ENCODE results near the gene BOC. TPM values are rescaled to one million over a fixed set of nuclear protein-coding genes. Genes with fewer than 3 reads are reported as not detected.

BOC gene
- total RNA-seq, 1 donor from 2014 or later, result 22.4 TPM

DNA sequence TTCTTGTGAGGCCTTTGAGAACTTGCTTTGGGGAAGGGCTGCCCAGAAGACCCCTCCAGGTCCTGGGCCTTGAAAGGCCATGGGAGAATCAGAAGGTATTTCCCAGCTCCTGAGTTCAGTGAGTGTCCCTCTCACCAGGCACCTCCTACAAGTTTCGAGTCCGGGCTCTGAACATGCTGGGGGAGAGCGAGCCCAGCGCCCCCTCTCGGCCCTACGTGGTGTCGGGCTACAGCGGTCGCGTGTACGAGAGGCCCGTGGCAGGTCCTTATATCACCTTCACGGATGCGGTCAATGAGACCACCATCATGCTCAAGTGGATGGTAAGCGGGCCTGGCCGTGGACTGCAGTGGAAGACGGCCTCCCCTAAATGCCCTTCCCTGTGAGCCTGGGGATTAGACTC lies 68.3 kb downstream of the BOC start:
- Mint-ChIP-seq H3K36me3 (ENCODE audit: unreplicated experiment) (peaks cover 35% of the 10 kb centered on the region), H3K4me1 (ENCODE audit: unreplicated experiment) (peaks cover 32% of the 10 kb centered on the region), H3K27me3 (ENCODE audit: unreplicated experiment) (no peaks in the 10 kb centered on the region), H3K27ac (ENCODE audit: unreplicated experiment) (no peak overlapping the region), H3K9me3 (ENCODE audit: unreplicated experiment) (no peaks in the 10 kb centered on the region), H3K4me3 (ENCODE audit: unreplicated experiment) (no peak overlapping the region)
- no peak for DNase-seq (ENCODE audit: extremely low spot score, unreplicated experiment)
- TF ChIP-seq, protein P1, sequence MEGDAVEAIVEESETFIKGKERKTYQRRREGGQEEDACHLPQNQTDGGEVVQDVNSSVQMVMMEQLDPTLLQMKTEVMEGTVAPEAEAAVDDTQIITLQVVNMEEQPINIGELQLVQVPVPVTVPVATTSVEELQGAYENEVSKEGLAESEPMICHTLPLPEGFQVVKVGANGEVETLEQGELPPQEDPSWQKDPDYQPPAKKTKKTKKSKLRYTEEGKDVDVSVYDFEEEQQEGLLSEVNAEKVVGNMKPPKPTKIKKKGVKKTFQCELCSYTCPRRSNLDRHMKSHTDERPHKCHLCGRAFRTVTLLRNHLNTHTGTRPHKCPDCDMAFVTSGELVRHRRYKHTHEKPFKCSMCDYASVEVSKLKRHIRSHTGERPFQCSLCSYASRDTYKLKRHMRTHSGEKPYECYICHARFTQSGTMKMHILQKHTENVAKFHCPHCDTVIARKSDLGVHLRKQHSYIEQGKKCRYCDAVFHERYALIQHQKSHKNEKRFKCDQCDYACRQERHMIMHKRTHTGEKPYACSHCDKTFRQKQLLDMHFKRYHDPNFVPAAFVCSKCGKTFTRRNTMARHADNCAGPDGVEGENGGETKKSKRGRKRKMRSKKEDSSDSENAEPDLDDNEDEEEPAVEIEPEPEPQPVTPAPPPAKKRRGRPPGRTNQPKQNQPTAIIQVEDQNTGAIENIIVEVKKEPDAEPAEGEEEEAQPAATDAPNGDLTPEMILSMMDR (IDR thresholded peaks at IDR 0.05), result no peak

DNA sequence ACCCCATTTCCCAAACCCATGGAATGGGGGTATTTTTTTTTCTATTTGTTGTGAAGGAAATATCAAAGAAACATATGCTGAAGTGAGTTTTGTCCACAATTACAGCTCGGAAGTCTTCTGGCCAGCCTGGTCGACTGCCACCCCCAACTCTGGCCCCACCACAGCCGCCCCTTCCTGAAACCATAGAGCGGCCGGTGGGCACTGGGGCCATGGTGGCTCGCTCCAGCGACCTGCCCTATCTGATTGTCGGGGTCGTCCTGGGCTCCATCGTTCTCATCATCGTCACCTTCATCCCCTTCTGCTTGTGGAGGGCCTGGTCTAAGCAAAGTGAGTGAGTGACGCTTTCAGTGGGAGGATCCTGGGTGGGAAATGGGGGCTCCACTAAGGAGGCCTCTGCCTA lies 71.9 kb downstream of the BOC start:
- TF ChIP-seq, protein P1 (IDR thresholded peaks at IDR 0.05), result no peak
- peaks cover 16% of the 10 kb centered on the region for H3K4me1 Mint-ChIP-seq (ENCODE audit: unreplicated experiment)
- H3K36me3 Mint-ChIP-seq (ENCODE audit: unreplicated experiment), result peaks cover 37% of the 10 kb centered on the region
- H3K27me3 Mint-ChIP-seq (ENCODE audit: unreplicated experiment), result no peaks in the 10 kb centered on the region
- no peak overlapping the region for H3K4me3 Mint-ChIP-seq (ENCODE audit: unreplicated experiment)
- H3K9me3 Mint-ChIP-seq (ENCODE audit: unreplicated experiment), result no peaks in the 10 kb centered on the region
- no peak overlapping the region for H3K27ac Mint-ChIP-seq (ENCODE audit: unreplicated experiment)
- no peak for DNase-seq (ENCODE audit: extremely low spot score, unreplicated experiment)

DNA sequence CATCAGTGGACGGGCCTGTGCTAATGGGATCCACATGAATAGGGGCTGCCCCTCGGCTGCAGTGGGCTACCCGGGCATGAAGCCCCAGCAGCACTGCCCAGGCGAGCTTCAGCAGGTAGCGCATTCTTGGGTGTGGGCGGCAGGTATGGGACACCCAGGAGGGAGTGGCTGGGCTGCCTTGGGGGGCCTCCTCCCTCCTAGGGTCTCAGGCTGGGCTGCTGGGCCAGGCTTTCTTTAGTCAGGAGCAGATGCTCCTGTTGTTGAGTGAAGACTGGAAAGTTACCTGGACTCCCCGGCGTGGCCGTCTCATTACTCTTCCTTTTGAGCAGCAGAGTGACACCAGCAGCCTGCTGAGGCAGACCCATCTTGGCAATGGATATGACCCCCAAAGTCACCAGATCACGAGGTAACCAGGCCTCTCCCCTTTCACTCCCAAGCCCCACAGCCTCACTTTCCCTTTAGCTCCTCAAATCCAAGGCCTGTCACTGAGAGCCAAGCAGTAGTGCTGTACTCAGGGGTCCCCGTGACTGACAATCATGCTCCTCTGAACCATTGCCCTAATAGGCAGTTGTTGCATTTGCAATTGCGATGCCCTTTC lies 73.2 kb downstream of the BOC start:
- H3K27me3 Mint-ChIP-seq (ENCODE audit: unreplicated experiment), result no peaks in the 10 kb centered on the region
- H3K9me3 Mint-ChIP-seq (ENCODE audit: unreplicated experiment), result no peaks in the 10 kb centered on the region
- no peak overlapping the region for H3K4me3 Mint-ChIP-seq (ENCODE audit: unreplicated experiment)
- peaks cover 16% of the 10 kb centered on the region for H3K4me1 Mint-ChIP-seq (ENCODE audit: unreplicated experiment)
- peaks cover 34% of the 10 kb centered on the region for H3K36me3 Mint-ChIP-seq (ENCODE audit: unreplicated experiment)
- H3K27ac Mint-ChIP-seq (ENCODE audit: unreplicated experiment), result no peak overlapping the region
- TF ChIP-seq, protein P1 (IDR thresholded peaks at IDR 0.05), result no peak
- no peak for DNase-seq (ENCODE audit: extremely low spot score, unreplicated experiment)

DNA sequence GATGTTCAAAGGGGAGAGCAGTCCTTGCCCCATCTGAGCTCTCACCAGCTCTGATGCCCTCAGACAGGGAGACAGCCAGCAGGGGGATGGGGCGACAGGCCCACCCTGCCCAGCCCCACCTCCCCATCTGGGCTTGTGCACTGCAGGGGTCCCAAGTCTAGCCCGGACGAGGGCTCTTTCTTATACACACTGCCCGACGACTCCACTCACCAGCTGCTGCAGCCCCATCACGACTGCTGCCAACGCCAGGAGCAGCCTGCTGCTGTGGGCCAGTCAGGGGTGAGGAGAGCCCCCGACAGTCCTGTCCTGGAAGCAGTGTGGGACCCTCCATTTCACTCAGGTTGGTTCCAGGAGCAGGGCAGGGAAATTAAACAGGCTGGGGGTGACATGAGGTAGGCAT lies 73.9 kb downstream of the BOC start:
- Mint-ChIP-seq H3K36me3 (ENCODE audit: unreplicated experiment) (peaks cover 34% of the 10 kb centered on the region), H3K9me3 (ENCODE audit: unreplicated experiment) (no peaks in the 10 kb centered on the region), H3K4me1 (ENCODE audit: unreplicated experiment) (peaks cover 16% of the 10 kb centered on the region), H3K27ac (ENCODE audit: unreplicated experiment) (no peak overlapping the region), H3K27me3 (ENCODE audit: unreplicated experiment) (no peaks in the 10 kb centered on the region), H3K4me3 (ENCODE audit: unreplicated experiment) (no peak overlapping the region)
- no peak for DNase-seq (ENCODE audit: extremely low spot score, unreplicated experiment)
- TF ChIP-seq, protein P1 (IDR thresholded peaks at IDR 0.05), result no peak

DNA sequence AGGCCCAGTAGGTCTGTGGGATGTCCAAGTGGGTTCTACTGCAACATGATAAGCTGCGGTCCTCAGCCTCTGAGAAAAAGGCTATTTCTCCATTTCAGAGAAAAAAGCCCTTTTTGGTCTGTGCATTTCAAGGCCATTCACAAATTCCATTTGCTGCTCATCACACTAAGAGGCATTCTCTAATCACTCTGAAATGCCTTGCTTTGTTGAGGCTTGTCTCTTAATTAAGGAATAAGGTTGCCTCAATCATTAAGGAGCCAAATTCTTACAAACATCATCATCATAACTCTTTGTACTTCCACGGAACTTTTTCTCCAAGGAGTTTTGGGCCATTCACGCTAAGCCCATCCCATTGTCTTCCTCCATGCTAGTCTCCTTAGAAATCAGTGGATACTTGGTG lies 74.4 kb downstream of the BOC start:
- H3K9me3 Mint-ChIP-seq (ENCODE audit: unreplicated experiment), result no peaks in the 10 kb centered on the region
- H3K4me3 Mint-ChIP-seq (ENCODE audit: unreplicated experiment), result no peak overlapping the region
- peaks cover 31% of the 10 kb centered on the region for H3K36me3 Mint-ChIP-seq (ENCODE audit: unreplicated experiment)
- peak overlapping the region; percentile 2 for H3K27ac Mint-ChIP-seq (ENCODE audit: unreplicated experiment)
- DNase-seq (ENCODE audit: extremely low spot score, unreplicated experiment), result no peak
- peaks cover 16% of the 10 kb centered on the region for H3K4me1 Mint-ChIP-seq (ENCODE audit: unreplicated experiment)
- TF ChIP-seq, protein P1 (IDR thresholded peaks at IDR 0.05), result no peak
- H3K27me3 Mint-ChIP-seq (ENCODE audit: unreplicated experiment), result no peaks in the 10 kb centered on the region

All from osteocyte (in vitro differentiated cells).